Central memory CD4-positive, alpha-beta T cell (primary cell): ENCODE measurements around the gene DNER.
"Not testable (repeated sequence)": the region's sequence is repeated elsewhere in the genome, so short reads cannot be mapped to it uniquely, and the experiment has no call there.

ENCODE experiments used
- DNase-seq: peaks from one replicate; pipeline ENCODE4 v3.0.0; 2022

Gene DNER

GRCh38 chr2:229375251-229375650 is 339.1 kb downstream of the DNER start:
- DNase-seq, result no peak

GRCh38 chr2:229373311-229373710 is 341.0 kb downstream of the DNER start:
- not testable (repeated sequence) for DNase-seq

- DNase-seq, result no peak
Measured at GRCh38 chr2:229372207-229372606, 342.1 kb downstream of the DNER start.

- no peak for DNase-seq
Measured at GRCh38 chr2:229371086-229371485, 343.3 kb downstream of the DNER start.

GRCh38 chr2:229370509-229370908 is 343.8 kb downstream of the DNER start:
- DNase-seq, result no peak

GRCh38 chr2:229363185-229363814 is 351.1 kb downstream of the DNER start:
- no peak for DNase-seq

- DNase-seq, result no peak
Measured at GRCh38 chr2:229350883-229351282, 363.5 kb downstream of the DNER start.

GRCh38 chr2:229350117-229350805 is 364.1 kb downstream of the DNER start:
- no peak for DNase-seq

- no peak for DNase-seq
Measured at GRCh38 chr2:229348128-229348527, 366.2 kb downstream of the DNER start.

GRCh38 chr2:229346816-229347540 is 367.4 kb downstream of the DNER start:
- DNase-seq, result no peak

- DNase-seq, result no peak
Measured at GRCh38 chr2:229344955-229345354, 369.4 kb downstream of the DNER start.

GRCh38 chr2:229344151-229344551 is 370.2 kb downstream of the DNER start:
- no peak for DNase-seq

GRCh38 chr2:229343661-229344060 is 370.7 kb downstream of the DNER start:
- no peak for DNase-seq

GRCh38 chr2:229342376-229342775 is 372.0 kb downstream of the DNER start:
- DNase-seq, result no peak

- DNase-seq, result no peak
Measured at GRCh38 chr2:229340086-229340760, 374.1 kb downstream of the DNER start.

GRCh38 chr2:229339618-229340017 is 374.7 kb downstream of the DNER start:
- no peak for DNase-seq

GRCh38 chr2:229339171-229339570 is 375.2 kb downstream of the DNER start:
- not testable (repeated sequence) for DNase-seq

- no peak for DNase-seq
Measured at GRCh38 chr2:229335877-229336346, 378.4 kb downstream of the DNER start.

- no peak for DNase-seq
Measured at GRCh38 chr2:229335330-229335729, 379.0 kb downstream of the DNER start.

- DNase-seq, result no peak
Measured at GRCh38 chr2:229330952-229331351, 383.4 kb downstream of the DNER start.

- DNase-seq, result no peak
Measured at GRCh38 chr2:229319558-229319957, 394.8 kb downstream of the DNER start.

GRCh38 chr2:229314117-229314516 is 400.2 kb downstream of the DNER start:
- DNase-seq, result no peak

GRCh38 chr2:229313591-229313990 is 400.8 kb downstream of the DNER start:
- DNase-seq, result no peak
